Skeletal muscle tissue (tissue), 4 donors: Measurements from ENCODE around the gene ATG7. TPM values are rescaled to one million over a fixed set of nuclear protein-coding genes. Genes with fewer than 3 reads are reported as not detected.
"Not testable (repeated sequence)": the region's sequence is repeated elsewhere in the genome, so short reads cannot be mapped to it uniquely, and the experiment has no call there.

Experiments used
- H3K27ac ChIP-seq: one replicate; pipeline ENCODE4 v1.7.0; 2013; ENCODE audit warnings: mild to moderate bottlenecking, low read depth, low read length, inconsistent platforms
- H3K27me3 ChIP-seq, 3 donors: one replicate each; pipeline ENCODE4 v1.7.0; 2013; ENCODE audit warnings: low read length in 3 of 3; ENCODE audit not compliant: control insufficient read depth in 3 of 3, insufficient read depth in 3 of 3
- H3K36me3 ChIP-seq, 3 donors: one replicate each; pipeline ENCODE4 v1.7.0; 2013; ENCODE audit warnings: low read length in 3 of 3; ENCODE audit not compliant: control insufficient read depth in 3 of 3, insufficient read depth in 3 of 3
- H3K4me1 ChIP-seq, 3 donors: one replicate each; pipeline ENCODE4 v1.7.0; 2013; ENCODE audit warnings: low read length in 3 of 3, mild to moderate bottlenecking in 3 of 3; ENCODE audit not compliant: control insufficient read depth in 3 of 3, insufficient read depth in 3 of 3
- H3K4me3 ChIP-seq, 3 donors: one replicate each; pipeline ENCODE4 v1.7.0; 2013; ENCODE audit warnings: low read length in 3 of 3
- H3K9ac ChIP-seq, 3 donors: one replicate each; pipeline ENCODE4 v1.7.0; 2013; ENCODE audit warnings: low read length in 3 of 3, mild to moderate bottlenecking in 3 of 3, moderate library complexity in 2 of 3, low read depth in 1 of 3
- H3K9me3 ChIP-seq, 3 donors: one replicate each; pipeline ENCODE4 v1.7.0; 2013; ENCODE audit warnings: low read length in 3 of 3; ENCODE audit not compliant: control insufficient read depth in 3 of 3
- total RNA-seq: library from RNA; depleted of rRNA; stranded (reverse); fragments of >200 nt; gene quantifications from one replicate; pipeline ENCODE4 v1.2.3, GENCODE V29; 2014
- donor health status: Osteomylitis.

Gene ATG7
- total RNA-seq, 1 donor from 2014 or later, result 48.0 TPM

DNA sequence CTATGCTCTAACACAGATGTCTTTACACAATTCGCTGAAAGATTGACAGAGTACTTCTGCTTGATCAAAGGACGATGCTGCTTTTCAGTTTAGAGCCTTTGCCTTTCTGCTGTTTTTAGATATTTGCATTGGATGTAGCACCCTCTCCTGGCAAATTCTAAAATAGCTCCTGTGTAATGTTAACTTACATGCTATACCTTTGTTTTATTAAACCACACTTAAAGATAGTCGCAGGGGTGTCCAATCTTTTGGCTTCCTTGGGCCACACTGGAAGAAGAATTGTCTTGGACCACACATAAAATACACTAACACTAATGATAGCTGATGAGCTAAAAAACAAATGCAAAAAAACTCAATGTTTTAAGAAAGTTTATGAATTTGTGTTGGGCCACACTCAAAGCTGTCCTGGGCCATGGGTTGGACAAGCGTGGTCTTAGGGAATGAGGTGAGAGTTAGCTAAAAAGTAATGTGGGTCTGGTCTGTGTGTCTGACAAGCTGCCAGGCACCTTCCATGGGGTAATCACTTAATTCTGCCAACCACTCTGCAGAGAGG, 62.9 kb downstream of the ATG7 start:
- H3K4me1 ChIP-seq, result no peaks in the 10 kb centered on the region
- no peaks in the 10 kb centered on the region for H3K27me3 ChIP-seq
- no peak overlapping the region for H3K4me3 ChIP-seq
- H3K36me3 ChIP-seq, result peaks cover 3 to 15% (median 12%) of the 10 kb centered on the region in 3 donors
- H3K9me3 ChIP-seq, result no peaks in the 10 kb centered on the region
- H3K27ac ChIP-seq, result no peak overlapping the region
- no peak overlapping the region for H3K9ac ChIP-seq

DNA sequence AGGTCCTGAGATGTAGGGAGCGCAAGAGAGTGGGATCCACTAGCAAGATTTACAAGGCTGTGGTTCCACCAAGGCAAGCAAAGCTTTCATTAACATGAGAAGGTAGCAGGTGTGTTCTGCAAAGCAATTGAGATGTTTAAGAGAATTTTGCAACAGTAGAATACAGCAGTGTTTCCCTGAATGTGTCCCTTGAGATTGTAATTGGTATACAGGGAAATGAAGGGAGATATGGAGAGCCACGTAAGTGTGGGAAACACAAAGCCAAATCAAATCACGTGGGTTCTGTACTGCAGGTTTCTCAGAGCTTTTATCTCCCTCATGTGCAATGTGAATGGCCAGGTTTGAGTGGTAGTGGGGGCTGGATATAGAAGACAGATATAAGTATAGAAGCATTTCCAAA, 67.3 kb downstream of the ATG7 start:
- H3K9ac ChIP-seq, result no peak overlapping the region
- no peaks in the 10 kb centered on the region for H3K9me3 ChIP-seq
- no peaks in the 10 kb centered on the region for H3K4me1 ChIP-seq
- H3K27me3 ChIP-seq, result no peaks in the 10 kb centered on the region
- H3K27ac ChIP-seq, result no peak overlapping the region
- no peak overlapping the region for H3K4me3 ChIP-seq
- peaks cover 0 to 16% (median 13%) of the 10 kb centered on the region in 3 donors for H3K36me3 ChIP-seq

DNA sequence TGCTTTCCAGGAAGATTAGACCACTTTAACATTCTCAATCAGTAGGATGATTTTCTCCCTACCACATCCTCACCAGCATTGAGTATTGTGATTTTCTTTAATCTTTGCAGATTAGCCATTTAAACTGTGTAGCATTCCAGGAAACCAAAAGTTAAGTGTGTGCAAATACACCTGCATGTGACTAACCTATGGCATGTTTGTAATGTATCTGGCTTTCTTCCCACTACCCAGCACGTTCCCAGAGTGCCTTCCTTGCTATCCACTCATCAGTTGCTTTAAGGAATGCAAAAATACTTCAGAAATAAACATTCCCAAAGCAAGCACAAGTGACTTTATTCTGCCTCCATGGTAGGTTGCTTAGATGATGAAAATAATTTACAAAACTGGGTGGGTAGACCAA, 74.2 kb downstream of the ATG7 start:
- Histone ChIP-seq H3K27ac (no peak overlapping the region), H3K27me3 (no peaks in the 10 kb centered on the region), H3K9me3 (no peaks in the 10 kb centered on the region), H3K36me3 (peaks cover 4 to 36% (median 33%) of the 10 kb centered on the region in 3 donors), H3K9ac (no peak overlapping the region), H3K4me1 (no peaks in the 10 kb centered on the region), H3K4me3 (no peak overlapping the region)

DNA sequence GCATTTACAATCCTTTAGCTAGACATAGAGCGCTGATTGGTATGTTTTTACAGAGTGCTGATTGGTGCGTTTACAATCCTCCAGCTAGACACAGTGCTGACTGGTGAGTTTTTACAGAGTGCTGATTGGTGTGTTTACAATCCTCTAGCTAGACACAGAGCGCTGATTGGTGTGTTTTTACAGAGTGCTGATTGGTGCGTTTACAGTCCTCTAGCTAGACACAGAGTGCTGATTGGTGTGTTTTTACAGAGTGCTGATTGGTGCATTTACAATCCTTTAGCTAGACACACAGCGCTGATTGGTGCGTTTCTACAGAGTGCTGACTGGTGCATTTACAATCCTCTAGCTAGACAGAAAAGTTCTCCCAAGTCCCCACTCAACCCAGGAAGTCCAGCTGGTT, 76.7 kb downstream of the ATG7 start:
- not testable (repeated sequence) for H3K27ac ChIP-seq, H3K27me3 ChIP-seq, H3K9ac ChIP-seq, H3K4me3 ChIP-seq, H3K9me3 ChIP-seq, H3K4me1 ChIP-seq
- H3K36me3 ChIP-seq, result peaks cover 4 to 28% (median 24%) of the 10 kb centered on the region in 3 donors

DNA sequence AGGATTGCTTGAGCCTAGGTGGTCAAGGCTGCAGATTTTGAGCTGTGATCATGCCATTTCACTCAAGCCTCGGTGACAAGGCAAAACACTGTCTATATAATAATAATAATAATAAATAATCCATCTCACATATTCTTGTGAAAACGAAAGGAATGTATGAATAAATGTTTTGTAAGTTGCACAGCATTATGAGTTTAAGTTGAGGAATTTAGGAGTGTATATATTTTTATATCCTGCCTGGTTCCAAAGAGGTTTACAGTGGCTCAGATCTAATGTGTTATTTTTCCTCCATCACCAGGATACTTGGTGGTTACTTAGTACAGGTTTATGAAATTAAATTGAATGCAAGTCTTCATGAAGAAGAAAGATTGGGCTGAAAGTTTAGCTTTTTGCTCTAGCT, 77.2 kb downstream of the ATG7 start:
- Histone ChIP-seq H3K9me3 (no peaks in the 10 kb centered on the region), H3K27ac (no peak overlapping the region), H3K4me3 (no peak overlapping the region), H3K9ac (no peak overlapping the region), H3K4me1 (no peaks in the 10 kb centered on the region), H3K36me3 (peaks cover 4 to 28% (median 24%) of the 10 kb centered on the region in 3 donors), H3K27me3 (no peaks in the 10 kb centered on the region)

DNA sequence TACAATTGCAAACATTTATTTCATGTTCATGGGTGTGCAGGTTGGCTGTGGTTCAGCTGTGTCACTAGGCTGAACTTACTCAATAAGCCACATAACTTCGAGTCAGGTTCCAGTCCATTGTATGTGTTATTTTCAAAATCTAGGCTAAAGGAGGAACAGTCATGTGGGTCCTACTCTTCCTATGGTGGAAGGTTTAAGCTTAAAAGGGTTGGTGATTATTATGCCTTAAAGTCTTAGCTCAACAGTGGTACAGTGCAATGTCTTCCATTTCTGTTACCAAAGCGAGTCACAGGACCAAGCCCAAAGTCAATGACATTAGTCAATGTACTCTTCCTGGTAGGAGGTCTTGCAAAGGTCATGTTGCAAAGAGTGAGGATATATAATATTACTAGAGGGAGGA, 78.2 kb downstream of the ATG7 start:
- Histone ChIP-seq H3K4me1 (no peaks in the 10 kb centered on the region), H3K27ac (no peak overlapping the region), H3K9ac (no peak overlapping the region), H3K27me3 (no peaks in the 10 kb centered on the region), H3K9me3 (no peaks in the 10 kb centered on the region), H3K4me3 (no peak overlapping the region), H3K36me3 (peaks cover 4 to 28% (median 24%) of the 10 kb centered on the region in 3 donors)

DNA sequence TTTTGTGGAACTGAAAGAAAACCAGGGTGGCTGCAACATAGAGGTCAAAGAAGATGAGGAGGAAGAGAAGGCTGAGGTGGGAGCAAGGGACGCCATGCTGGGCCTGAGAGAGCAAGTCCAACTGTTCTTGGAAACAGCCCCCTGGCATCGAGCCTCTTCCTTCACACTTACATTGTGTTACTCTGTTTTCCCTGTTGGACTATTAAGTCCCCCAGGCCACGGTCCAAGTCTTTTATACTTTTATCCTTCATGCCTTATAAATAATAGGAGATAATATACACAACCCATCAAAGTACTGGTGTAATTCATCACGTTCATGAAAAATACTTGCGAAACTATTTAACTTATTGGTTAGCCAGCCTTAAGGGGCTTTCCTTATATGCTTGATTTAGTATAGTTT, 79.3 kb downstream of the ATG7 start:
- peaks cover 4 to 24% (median 21%) of the 10 kb centered on the region in 3 donors for H3K36me3 ChIP-seq
- H3K9ac ChIP-seq, result no peak overlapping the region

DNA sequence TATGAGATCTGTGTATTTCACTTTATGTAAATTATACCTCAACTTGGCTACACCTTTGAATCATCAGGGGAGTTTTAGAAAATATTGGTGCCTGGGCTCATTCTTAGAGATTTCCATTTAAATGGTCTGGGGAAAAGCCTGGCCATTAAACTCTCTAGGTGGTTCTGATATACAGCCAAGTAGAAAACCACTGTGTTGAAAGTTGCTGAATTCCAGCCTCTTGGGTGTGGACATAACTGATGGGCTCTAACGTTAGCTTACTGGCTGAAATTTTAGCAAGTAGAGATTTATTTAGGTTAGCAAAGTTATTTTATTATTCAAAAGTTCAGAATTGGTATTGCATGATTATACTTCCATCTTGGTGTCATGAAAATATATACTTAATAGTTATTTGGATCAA, 84.1 kb downstream of the ATG7 start:
- H3K4me3 ChIP-seq, result no peak overlapping the region
- no peaks in the 10 kb centered on the region for H3K4me1 ChIP-seq
- H3K9ac ChIP-seq, result no peak overlapping the region
- no peak overlapping the region for H3K27ac ChIP-seq
- no peaks in the 10 kb centered on the region for H3K9me3 ChIP-seq
- peaks cover 15 to 25% (median 17%) of the 10 kb centered on the region in 3 donors for H3K36me3 ChIP-seq
- H3K27me3 ChIP-seq, result no peaks in the 10 kb centered on the region

More for the DNA sequence above, 79.3 kb downstream of the ATG7 start:
- no peak overlapping the region for H3K4me3 ChIP-seq
- H3K4me1 ChIP-seq, result no peaks in the 10 kb centered on the region
- no peaks in the 10 kb centered on the region for H3K27me3 ChIP-seq
- H3K27ac ChIP-seq, result no peak overlapping the region
- no peaks in the 10 kb centered on the region for H3K9me3 ChIP-seq

DNA sequence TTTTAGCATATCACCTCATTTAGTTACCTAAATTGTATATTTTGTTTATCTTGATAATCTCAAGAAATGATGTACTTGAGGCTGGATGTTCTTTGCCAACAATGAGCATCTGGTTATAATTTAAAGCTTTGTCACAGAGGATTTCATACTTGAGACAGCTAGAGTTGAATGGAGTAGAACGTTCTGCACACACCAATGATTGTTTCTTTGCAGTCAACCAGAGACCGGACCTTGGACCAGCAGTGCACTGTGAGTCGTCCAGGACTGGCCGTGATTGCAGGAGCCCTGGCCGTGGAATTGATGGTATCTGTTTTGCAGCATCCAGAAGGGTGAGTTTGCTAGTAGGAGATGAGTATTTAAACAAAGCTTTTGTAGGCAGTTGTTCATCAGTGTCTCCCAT, 90.4 kb downstream of the ATG7 start:
- Histone ChIP-seq H3K9ac (no peak overlapping the region), H3K27me3 (no peaks in the 10 kb centered on the region), H3K36me3 (peaks cover 27 to 43% (median 35%) of the 10 kb centered on the region in 3 donors), H3K4me3 (no peak overlapping the region), H3K9me3 (no peaks in the 10 kb centered on the region), H3K27ac (no peak overlapping the region), H3K4me1 (peaks cover 15 to 22% (median 15%) of the 10 kb centered on the region in 3 donors)

DNA sequence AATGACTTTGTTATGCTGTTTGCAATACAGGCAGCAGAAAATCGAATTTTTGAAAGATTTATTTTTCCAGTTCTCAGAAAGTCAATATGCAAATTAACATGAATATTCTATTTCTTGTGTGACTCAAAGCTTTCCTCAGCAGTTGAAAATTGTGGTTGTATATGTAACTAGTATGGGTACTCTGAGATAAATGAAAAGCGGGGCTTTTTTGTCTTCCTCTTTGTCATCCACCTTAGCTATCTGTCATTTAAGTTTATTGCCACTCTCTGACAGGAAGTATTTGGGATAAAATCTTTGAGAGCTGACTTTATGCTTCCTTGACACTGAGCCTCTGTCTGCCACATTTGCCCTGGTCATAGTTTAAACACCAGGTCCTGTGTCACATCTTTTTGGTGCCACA, 91.5 kb downstream of the ATG7 start:
- H3K9me3 ChIP-seq, result no peaks in the 10 kb centered on the region
- H3K9ac ChIP-seq, result no peak overlapping the region
- H3K4me1 ChIP-seq, result peaks cover 15 to 26% (median 24%) of the 10 kb centered on the region in 3 donors
- H3K4me3 ChIP-seq, result no peak overlapping the region
- no peaks in the 10 kb centered on the region for H3K27me3 ChIP-seq
- peaks cover 20 to 36% (median 31%) of the 10 kb centered on the region in 3 donors for H3K36me3 ChIP-seq
- H3K27ac ChIP-seq, result no peak overlapping the region
